GM19023 (cell line): Measurements from ENCODE around the gene LLPH.
"Not testable (repeated sequence)": the region's sequence is repeated elsewhere in the genome, so short reads cannot be mapped to it uniquely, and the experiment has no call there.

Source experiments
- ATAC-seq: cut with Tn5 transposase; IDR thresholded peaks from one replicate; pipeline ENCODE4 v1.9.1; 2021; ENCODE audit warnings: mild to moderate bottlenecking, moderate library complexity; ENCODE audit not compliant: unreplicated experiment

LLPH gene

GRCh38 chr12:66130267-66131066 lies at the start of gene LLPH:
LLPH (minus strand) TSS chr12:66130750; CDS start chr12:66129106, 1,644 bp downstream.
- peak; percentile 99 for ATAC-seq

- no peak for ATAC-seq
Observed at GRCh38 chr12:66176105-66176900, 45.8 kb upstream of the LLPH start.

- ATAC-seq, result not testable (repeated sequence)
Observed at GRCh38 chr12:66174391-66175325, 44.1 kb upstream of the LLPH start.

GRCh38 chr12:66170606-66171005 lies 40.1 kb upstream of the LLPH start:
- ATAC-seq, result no peak

GRCh38 chr12:66169221-66170170 lies 38.9 kb upstream of the LLPH start, which contains the start of gene TMBIM4:
TMBIM4 (minus strand) TSS chr12:66169996; CDS start chr12:66169951, 45 bp downstream.
- ATAC-seq, result peak; percentile 84

- no peak for ATAC-seq
Observed at GRCh38 chr12:66168410-66168809, 37.9 kb upstream of the LLPH start.

- ATAC-seq, result no peak
Observed at GRCh38 chr12:66166561-66166960, 36.0 kb upstream of the LLPH start.

GRCh38 chr12:66165141-66165540 lies 34.6 kb upstream of the LLPH start:
- no peak for ATAC-seq

- no peak for ATAC-seq
Observed at GRCh38 chr12:66164349-66164821, 33.8 kb upstream of the LLPH start.

GRCh38 chr12:66163289-66163688 lies 32.7 kb upstream of the LLPH start:
- ATAC-seq, result no peak

GRCh38 chr12:66162701-66163100 lies 32.2 kb upstream of the LLPH start:
- ATAC-seq, result no peak

GRCh38 chr12:66160704-66161103 lies 30.2 kb upstream of the LLPH start:
- no peak for ATAC-seq

GRCh38 chr12:66159123-66159522 lies 28.6 kb upstream of the LLPH start:
- no peak for ATAC-seq

- ATAC-seq, result no peak
Observed at GRCh38 chr12:66156654-66157053, 26.1 kb upstream of the LLPH start.

- ATAC-seq, result no peak
Observed at GRCh38 chr12:66154776-66155175, 24.2 kb upstream of the LLPH start.

- ATAC-seq, result no peak
Observed at GRCh38 chr12:66152732-66153131, 22.2 kb upstream of the LLPH start.

GRCh38 chr12:66149702-66150398 lies 19.3 kb upstream of the LLPH start:
- no peak for ATAC-seq

GRCh38 chr12:66144791-66145754 lies 14.5 kb upstream of the LLPH start:
- ATAC-seq, result no peak
